ENCODE results near the gene SPACA4. TPM values are rescaled to one million over a fixed set of nuclear protein-coding genes. Genes with fewer than 3 reads are reported as not detected.
A peak's percentile ranks its signal among the peaks of the same experiment; 100 is the strongest.

SPACA4 gene
- total RNA-seq, 1 donor, result not detected

- DNase-seq (ENCODE audit: low read depth), result no peak
- TF ChIP-seq CTCF (IDR thresholded peaks at IDR 0.05; ENCODE audit: insufficient read depth, low read length), result no peak
Observed at GRCh38 chr19:48614436-48615230, 8.1 kb downstream of the SPACA4 start, which contains the start of gene FAM83E. Gene FAM83E (minus strand): TSS chr19:48615076. CDS start chr19:48613372, 1,704 bp downstream.

GRCh38 chr19:48615231-48616040 lies 8.9 kb downstream of the SPACA4 start:
- no peak for DNase-seq (ENCODE audit: low read depth)
- TF ChIP-seq CTCF (IDR thresholded peaks at IDR 0.05; ENCODE audit: insufficient read depth, low read length), result no peak
- no peak overlapping the region for H3K4me3 ChIP-seq (ENCODE audit: low read depth, low read length)

More at GRCh38 chr19:48614436-48615230, 8.1 kb downstream of the SPACA4 start, which contains the start of gene FAM83E:
- no peak within 1 kb of the TSS for H3K4me3 ChIP-seq (ENCODE audit: low read depth, low read length)

GRCh38 chr19:48616041-48616436 lies 9.5 kb downstream of the SPACA4 start:
- TF ChIP-seq CTCF (IDR thresholded peaks at IDR 0.05; ENCODE audit: insufficient read depth, low read length), result no peak
- no peak overlapping the region for H3K4me3 ChIP-seq (ENCODE audit: low read depth, low read length)
- DNase-seq (ENCODE audit: low read depth), result no peak

- no peak for TF ChIP-seq CTCF (IDR thresholded peaks at IDR 0.05; ENCODE audit: insufficient read depth, low read length)
- no peak for DNase-seq (ENCODE audit: low read depth)
- H3K4me3 ChIP-seq (ENCODE audit: low read depth, low read length), result peak overlapping the region; percentile 79
Observed at GRCh38 chr19:48616491-48617056, 10.0 kb downstream of the SPACA4 start.

GRCh38 chr19:48617146-48617937 lies 10.8 kb downstream of the SPACA4 start:
- peak overlapping the region; percentile 79 for H3K4me3 ChIP-seq (ENCODE audit: low read depth, low read length)
- peak; percentile 60 for DNase-seq (ENCODE audit: low read depth)
- TF ChIP-seq CTCF (IDR thresholded peaks at IDR 0.05; ENCODE audit: insufficient read depth, low read length), result peak; percentile 37

Measured in fibroblast of the aortic adventitia (primary cell).